GM19099 (cell line): ENCODE data around the gene SHB.

Source experiments
- POLR2A ChIP-seq: IDR thresholded peaks from 3 replicates; pipeline ENCODE4 v1.6.1; 2011; ENCODE audit warnings: low read depth; ENCODE audit not compliant: insufficient read length; ENCODE audit errors: extremely low read depth

SHB gene

DNA sequence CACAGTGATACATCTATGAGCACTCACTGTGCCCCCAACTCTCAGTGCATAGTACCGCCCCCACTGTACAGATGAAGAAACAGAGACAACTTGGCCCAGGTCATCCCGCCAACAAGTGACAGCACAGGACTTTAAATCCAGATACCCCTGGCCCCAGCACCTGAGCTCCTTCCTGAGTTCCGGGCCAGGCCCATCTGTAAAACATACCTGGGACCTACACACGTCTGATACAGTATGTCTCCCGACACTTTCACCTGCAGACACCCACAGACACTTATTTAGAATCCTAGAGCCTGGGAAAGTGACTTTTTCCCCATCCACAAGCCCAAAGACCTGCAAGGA, 104.3 kb downstream of the SHB start:
- no peak for TF ChIP-seq POLR2A

GRCh38 chr9:37963936-37964739, 104.9 kb downstream of the SHB start:
- no peak for TF ChIP-seq POLR2A

DNA sequence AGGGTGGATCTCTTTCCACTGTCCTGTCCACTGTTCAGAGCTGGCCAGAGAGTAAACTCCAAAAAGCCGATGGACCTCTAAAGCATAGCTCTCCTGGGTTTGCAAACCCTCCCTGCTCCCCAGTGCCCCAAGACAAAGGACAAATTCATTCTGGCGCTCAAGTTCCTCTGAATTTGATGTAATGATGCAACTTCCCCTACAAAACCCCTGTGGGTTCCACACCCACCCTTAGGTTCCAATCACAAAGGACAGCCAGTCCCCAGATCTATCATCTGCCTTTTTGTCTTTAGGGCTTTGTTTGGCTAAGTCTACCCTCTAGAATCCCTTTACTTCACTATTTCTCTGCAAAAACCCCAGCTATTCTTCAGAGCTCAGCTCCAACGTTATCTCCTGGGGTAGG, 107.7 kb downstream of the SHB start:
- TF ChIP-seq POLR2A = no peak

- TF ChIP-seq POLR2A = no peak
Measured at GRCh38 chr9:37960631-37961030, 108.4 kb downstream of the SHB start.

DNA sequence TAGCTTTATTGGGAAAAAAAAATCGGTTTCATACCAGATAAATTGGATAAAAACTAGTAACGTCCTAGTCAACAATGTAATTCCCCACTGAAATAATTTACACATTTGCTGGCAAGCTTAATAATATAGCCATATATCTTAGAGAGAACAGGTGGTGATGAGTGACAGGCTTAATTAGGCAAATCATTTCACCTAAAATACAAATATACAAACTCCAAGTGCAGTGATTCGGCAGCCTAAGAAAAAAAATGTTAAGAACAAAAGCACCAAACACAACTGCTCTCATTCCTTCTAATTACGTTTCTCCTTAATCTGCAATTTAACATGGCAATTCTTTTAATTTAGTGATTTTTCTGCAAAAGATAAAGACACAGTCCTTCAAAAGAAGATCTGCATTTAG, 109.1 kb downstream of the SHB start:
- no peak for TF ChIP-seq POLR2A

DNA sequence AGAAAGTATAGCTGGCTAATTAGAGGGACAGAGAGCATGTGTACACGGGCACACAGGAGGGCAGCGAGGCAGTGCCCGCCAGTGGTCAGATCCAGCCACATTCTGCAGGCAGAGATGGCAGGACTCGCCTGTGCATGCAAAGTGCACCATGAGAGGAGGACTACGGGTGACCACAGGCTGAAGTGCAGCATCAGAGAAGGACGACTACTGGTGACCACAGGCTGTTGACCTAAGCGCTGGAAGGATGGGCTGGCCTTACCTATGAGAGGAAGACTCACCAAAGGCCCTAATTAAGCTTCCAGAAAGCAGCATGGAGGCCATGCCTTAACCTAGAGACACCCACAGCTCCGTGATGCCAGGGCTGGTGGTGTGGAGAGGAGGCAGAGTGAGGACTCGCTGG, 110.9 kb downstream of the SHB start:
- no peak for TF ChIP-seq POLR2A

GRCh38 chr9:37957664-37957953, 111.4 kb downstream of the SHB start:
- no peak for TF ChIP-seq POLR2A

- no peak for TF ChIP-seq POLR2A
Measured at GRCh38 chr9:37956904-37957663, 111.9 kb downstream of the SHB start.

GRCh38 chr9:37956423-37956820, 112.6 kb downstream of the SHB start:
- no peak for TF ChIP-seq POLR2A

DNA sequence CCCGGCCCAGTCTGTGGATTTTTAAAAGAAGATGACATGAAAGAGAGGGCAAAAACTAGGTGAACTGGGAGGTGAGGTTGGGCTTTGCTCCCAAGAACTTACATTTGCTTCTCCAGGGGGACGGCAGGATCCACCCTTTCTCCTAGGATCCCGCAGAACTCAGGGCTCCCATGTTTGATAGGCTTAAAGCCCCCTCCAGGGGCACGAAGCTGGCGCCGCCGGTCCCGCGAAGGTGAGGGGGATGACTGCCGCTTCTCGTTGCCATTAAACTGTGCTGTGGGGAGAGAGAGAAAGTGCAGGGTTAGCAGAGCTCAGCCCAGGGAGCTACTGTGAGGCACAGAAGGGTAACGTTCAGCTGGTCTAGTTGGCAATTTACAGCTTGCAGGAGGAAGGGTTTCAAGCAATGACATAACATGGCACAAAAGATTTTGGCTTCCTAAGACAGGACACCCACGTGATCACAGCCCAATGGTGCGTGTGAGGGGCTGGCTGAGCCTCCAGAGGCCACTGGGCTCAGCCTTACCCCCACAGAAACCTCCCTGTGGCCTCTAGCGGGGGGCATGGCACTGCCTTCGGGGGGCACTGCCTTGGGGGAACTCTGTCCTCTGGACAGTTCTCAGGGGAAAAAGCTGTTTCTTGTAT, 113.1 kb downstream of the SHB start:
- no peak for TF ChIP-seq POLR2A

GRCh38 chr9:37954581-37954981, 114.4 kb downstream of the SHB start:
- TF ChIP-seq POLR2A = no peak

DNA sequence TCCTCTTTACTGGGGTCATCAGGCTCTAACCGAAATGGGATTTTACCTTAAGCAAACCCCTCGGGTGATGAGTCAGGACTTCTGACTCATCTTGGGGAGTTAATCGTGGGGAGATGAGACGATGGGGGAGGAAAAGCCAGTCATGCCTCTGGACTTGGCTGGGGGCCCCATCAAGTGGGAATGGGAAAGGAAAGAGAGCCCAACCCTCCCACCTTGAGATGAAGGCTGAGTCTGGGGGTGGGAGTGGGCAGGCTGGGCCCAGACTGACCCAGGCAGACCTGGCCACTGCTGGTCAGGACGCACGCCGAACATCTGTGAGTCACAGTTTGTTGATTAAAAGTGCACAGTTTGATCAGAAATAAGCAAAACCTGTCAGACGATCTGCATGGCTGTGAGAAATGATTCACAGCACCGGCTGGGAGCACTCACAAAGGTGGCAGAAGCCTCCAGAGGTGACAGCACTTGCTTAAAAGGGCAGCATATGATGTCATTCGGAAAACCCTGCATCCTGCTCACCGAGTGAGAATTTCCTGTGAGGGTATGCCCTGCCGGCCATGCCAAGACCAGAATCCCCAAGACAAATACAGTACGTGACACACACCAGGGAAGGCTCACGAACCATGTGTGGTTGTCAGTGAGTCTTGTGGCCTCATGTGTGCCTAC, 115.1 kb downstream of the SHB start:
- no peak for TF ChIP-seq POLR2A

DNA sequence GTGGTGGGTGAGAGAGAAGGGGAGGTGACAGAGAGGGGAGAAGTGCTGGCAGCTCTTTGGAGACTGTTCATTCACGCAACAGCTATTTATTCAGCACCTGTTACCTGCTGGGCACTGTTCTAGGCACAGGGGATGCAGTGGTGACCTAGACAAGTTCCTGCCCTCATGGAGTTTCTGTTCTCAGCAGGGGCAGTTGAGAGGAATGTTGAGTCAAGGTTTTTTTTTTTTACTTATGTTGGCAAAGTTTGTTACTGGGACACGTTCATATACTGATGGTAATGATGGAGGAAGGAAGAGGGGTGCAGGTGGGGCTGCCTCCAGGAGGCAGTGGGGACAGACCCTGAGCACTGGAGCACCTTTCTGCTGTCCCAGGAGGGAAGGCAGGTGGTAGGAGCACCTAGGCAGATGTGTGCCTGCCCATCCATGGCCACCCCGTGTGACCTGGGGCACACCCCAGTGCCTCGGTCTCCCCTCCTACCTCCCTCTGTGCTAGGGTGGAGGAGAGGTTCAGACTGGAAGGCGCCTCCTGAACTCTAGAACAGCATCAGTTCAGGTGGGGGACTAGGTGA, 115.7 kb downstream of the SHB start:
- TF ChIP-seq POLR2A = no peak

DNA sequence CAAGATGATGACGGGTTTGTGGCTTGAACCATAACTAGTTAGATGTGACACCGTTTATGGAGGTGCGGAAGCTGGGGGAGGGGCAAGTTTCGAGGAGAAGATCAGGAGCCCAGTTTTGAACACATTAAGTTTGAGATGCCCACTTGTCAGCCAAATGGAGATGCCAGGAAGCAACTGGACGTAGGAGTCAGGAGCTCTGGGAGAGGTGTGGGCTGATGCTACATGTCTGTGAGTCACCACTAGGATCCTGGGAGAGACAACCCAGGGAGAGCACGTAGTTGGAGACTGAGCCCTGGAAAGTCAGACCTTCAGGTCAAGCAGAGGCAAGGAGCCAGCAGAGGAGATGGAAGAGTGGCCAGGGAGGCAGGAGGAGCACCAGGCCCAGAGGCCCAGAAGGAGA, 116.3 kb downstream of the SHB start:
- TF ChIP-seq POLR2A = no peak
